Muscle of back (tissue), 11 donors: ENCODE data around the gene ANK3. TPM values are rescaled to one million over a fixed set of nuclear protein-coding genes. Genes with fewer than 3 reads are reported as not detected.

ENCODE experiments used
- DNase-seq, 3 donors: peaks; one replicate each; pipeline versions ENCODE4 v3.0.0 to v3.0.0-alpha.2; 2013
- polyA plus RNA-seq, 10 donors: library from polyadenylated mRNA; unstranded; fragments of 120-200 nt; gene quantifications; one replicate each; pipeline ENCODE4 v1.2.1, GENCODE V29; 2013; ENCODE audit not compliant: insufficient read length in 10 of 10

ANK3 gene
- polyA plus RNA-seq, 10 donors: 64.6 to 165 (median 101) TPM

DNA sequence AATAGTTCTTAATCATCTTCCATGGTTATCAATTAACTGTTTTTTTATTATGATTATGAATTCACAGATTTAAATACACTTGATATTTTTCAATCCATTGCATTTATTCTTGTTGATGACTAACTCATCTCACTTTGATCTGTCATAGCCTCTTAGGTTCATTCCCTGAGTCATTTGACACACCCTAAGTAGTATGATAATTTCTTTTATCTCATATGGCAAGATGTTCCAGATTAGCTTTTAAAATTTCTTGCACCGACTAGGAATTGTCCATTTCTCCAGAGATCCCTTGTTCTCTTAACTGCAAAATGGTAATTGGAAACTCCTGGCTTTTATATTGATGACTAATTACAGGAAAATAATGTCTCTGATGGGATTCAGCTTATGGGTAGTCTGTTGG lies 395.7 kb downstream of the ANK3 start:
- DNase-seq: no peak

DNA sequence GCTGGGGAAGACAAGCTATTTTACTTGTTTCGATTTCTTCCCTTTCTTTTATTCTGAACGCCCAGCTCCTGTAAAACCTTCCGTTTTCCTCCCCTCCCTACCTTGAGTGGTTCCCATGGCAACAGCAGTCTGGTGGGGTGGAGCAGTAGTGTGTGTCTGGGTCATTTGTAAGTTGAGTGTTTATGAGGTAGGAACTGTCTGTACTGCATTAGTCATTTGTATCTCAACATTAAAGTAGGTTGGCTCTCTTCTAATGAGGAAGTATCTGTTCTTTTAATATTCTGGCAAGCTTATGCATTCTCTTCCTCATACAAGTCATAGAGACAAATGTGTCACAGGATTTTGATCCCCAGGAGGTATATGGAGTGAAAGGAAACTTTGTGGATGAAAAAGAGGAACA lies 398.0 kb downstream of the ANK3 start:
- peak in 2 of 3 donors; percentile 6 to 16 for DNase-seq

DNA sequence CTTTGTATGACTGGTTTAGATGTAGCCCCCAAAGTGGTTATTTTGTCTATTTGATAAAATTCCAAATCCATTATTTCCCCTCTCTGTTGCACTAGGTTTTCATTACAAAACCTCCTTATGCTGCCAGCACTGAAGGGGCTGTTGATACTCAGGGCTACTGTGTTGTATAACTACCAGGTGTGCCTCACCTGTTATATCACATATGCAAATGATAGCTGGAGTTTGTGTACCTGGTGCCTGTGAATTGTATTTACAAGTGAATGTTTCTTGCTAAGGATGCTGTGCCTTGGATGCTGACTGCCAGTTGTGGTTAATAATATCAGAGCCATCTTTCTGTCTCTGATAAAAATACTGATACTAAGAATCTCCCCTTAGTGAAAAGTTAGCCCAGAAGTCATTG lies 398.6 kb downstream of the ANK3 start:
- no peak for DNase-seq

DNA sequence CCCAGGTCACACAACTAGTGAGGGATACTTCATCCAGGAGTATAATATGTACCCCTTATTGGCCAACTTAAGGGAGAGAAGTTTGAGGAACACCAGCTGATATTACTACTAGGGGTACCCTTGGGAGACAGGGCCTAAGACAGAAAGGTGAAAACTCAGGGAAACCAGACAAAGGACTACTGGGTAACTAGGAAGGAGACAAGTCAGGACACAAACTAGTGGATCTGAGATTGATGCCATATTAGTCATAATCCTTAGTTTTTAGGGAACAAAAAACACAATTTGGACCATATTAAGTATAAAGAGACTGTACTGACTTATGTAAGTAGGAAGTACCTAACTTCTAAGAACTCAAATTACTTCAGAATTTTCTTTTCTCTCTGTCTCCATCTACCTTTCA lies 404.0 kb downstream of the ANK3 start:
- no peak for DNase-seq

DNA sequence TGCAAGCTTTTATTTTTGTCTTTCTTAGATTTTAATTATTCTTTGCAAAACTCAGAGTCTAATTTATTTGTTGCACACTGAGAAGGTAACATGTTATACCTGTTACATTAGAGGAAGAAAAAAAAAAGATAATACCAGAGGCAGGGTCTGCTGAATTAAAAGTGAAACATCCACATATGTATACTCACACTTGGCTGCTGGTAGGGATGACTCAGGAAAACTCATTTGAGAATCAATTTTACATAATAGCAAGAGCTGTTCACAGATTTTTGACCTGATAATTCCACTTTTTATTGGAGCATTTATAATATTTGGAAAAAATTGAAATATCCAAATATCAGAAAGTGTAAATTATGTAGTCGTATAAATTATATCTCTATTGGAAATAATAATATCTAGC lies 405.3 kb downstream of the ANK3 start:
- no peak for DNase-seq

DNA sequence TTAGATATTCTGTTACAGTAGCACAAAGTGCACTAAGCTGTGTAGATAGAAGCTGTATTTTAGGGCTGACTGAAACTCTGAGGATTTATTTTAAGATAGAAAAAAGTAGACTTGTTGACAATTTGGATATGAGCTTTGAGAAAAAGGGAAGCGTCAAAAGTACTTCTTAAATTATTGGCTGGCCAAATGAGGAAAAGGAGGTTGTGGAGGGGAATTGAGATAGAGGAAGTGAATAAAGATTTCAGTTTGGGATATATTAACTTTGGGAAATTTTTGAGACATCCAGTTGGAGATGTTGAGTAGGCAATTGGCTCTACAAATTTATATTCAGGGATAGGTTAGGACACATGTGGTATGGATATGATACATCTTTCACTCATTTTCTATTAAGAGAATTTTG lies 409.3 kb downstream of the ANK3 start:
- DNase-seq: no peak

DNA sequence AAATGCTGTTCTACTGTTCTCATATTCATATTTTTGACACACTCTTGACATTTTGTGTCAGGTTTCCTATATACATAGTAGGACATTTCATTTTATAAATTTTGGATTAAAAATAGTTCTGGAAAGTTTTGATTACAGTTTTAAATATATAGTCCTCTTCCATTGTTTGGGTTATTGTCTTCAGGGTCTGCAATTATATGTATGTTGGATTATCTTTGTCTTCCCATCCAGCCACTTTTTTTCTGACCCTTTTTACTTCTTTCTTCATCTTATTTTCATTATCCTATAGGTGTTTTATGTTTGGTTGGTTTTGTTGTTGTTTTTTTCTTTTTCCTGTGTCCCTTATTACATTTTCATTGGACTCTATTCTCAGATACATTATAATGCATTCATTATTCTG lies 412.2 kb downstream of the ANK3 start:
- no peak for DNase-seq

DNA sequence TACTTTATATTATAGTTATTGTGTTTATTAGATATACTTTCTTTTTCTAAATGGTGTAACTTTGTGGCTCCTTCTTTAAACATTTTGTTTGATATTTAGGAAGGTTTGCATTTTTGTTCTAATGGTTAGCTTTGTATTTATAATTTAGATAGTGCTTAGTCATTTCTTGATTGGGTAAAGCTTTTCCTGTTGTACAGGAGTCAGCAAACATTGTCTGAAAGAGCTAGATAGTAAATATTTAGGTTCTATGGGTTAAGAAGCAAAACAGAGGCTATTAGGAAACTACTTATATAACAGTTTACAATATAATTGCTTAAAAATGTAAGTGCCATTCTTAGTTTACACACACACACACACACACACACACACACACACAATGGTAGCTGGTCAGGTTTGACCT lies 412.8 kb downstream of the ANK3 start:
- DNase-seq: no peak
